ENCODE results near the gene MDGA2.
"Not testable (repeated sequence)": the region's sequence is repeated elsewhere in the genome, so short reads cannot be mapped to it uniquely, and the experiment has no call there.

MDGA2 gene

DNA sequence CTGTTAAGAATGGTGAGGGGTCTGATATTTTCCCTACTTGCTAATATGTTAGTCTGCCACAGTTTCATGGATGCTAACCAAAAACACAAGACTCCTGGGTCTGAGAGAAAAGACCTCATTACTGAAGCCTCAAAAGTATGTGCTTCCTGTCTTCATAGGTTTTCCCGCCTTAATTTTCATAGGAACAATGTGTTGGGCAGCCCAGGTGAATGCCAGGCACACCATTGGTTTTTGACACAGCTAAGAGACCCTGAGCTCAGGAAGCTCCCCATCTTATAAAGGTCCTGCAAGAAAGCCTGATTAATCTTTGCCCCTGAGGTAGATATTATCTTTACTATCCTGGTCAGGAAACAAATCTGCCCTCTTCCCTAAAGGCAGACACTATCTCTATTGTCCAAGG is 464.1 kb downstream of the MDGA2 start:
- no peak for DNase-seq

DNA sequence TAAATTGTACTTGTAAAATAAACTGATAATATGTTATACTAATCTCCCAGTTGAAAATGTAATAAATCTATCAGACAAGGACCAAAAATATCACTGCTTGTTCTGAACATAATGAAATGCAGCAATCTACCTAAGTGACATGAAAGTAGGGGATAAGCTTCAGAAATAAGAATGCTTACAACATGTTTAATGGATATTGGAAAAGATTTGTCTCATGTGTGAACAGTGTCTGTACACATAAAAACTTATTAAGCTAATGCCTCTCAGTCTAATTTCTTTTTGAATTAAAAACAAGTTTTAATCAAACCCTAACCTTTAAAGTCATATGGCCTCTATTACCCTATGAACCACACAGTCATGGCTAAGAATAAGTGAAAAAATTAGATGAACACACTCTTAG is 465.3 kb downstream of the MDGA2 start:
- DNase-seq, result no peak

DNA sequence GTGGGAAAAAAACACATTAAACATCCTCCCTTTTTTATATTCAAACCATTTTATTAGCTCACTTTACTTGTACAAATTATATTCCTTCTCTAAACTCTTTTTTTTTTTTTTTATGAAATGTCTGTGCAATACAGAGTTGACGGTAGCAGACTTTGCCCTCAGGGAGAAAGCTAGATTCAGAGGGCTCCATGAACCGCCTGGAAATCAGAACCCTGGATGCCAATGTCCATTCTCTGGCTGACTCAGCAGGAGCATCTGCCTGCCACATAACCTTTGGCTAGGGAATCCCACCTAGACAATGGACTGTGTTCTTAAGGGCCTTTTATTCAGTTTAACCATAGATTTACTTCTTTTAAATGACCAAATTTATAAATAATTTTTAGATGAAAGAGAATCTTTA is 467.0 kb downstream of the MDGA2 start:
- no peak for DNase-seq

DNA sequence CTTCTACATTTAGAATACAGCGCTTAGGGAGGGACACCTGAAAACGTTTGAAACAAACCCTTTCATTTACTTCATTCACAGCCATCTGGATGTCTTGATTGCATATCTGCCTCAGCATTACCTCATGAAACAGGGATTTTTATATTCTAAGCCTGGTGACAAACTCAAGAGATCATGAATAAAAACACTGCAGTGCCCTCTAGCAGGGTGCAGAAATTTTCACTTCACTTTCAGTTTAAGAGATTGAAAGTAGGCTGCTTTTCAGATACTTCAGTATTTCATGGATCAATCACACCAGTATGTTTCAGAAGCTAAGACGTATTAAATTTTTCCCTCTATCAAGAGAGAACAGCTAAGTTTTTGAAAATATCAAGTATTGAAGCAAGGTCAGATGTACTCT is 467.8 kb downstream of the MDGA2 start:
- DNase-seq, result no peak

DNA sequence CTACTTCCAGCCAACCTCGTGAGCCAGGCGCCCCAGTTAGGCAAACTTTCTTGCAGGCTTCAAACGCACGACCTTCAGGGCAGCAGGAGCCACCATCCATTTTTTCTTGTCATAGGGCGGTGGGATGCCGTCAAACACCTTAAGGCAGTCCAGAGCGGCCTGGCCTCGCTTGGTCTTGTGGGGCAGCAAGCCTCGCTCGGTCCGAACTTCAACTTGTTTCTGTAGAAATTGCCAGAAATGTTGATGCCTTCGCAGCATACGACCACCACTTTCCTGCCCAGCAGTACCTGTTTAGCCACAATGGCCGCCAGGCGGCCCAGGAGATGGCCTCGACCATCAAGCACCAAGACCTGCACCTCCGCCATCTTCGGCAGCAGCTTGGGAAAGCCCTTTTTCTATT is 474.7 kb downstream of the MDGA2 start:
- no peak for DNase-seq

DNA sequence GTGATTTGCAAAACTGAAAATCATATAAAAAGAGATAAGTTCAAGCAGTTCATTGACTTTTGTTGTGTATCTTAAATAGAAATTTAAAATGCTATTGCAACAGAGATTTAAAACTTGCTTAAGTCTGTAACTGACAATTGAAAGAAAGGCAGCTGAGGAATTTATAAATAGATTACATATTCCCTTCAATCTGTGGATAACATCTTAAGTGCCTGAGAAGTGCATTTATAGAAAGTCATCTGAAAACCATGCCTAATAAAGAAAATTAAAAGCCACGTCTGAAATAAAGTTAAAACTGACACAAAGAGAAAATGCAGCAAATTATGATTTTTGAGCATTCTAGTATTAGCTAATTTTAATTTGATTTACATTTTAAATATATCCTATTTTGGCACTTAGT is 479.8 kb downstream of the MDGA2 start:
- DNase-seq, result no peak

DNA sequence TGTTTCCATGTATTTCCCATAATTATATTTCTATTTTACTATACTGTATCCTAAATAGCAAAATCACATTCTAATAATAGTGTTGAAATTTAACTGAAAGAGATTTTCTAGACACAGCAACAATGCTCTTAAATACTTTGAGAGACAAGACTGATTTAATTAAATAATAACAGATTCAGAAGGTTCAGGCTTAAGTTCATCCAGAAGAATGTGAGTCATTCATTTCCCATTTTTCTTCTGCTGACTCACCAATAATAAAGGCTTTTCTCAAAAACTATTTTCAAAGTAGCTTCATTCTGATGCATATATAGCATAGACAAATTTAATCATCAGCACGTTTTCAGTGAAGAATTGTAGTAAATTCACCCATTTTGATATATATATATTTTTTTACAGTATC is 481.4 kb downstream of the MDGA2 start:
- no peak for DNase-seq

DNA sequence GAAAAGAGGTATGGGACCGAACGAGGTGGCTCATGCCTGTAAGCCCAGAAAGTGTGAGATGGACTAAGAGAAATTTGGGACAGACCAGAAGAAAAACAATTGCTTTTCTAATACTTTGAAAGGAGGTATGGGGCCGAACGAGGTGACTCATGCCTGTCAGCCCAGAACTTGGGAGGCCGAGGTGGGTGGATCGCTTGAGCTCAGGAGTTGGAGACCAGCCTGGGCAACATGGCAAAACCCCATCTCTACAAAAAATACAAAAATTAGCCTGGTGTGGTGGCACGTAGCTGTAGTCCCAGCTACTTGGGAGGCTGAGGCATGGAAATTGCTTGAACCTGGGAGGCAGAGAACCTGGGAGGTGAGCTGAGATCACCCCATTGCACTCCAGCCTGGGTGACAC is 483.2 kb downstream of the MDGA2 start:
- DNase-seq, result not testable (repeated sequence)

DNA sequence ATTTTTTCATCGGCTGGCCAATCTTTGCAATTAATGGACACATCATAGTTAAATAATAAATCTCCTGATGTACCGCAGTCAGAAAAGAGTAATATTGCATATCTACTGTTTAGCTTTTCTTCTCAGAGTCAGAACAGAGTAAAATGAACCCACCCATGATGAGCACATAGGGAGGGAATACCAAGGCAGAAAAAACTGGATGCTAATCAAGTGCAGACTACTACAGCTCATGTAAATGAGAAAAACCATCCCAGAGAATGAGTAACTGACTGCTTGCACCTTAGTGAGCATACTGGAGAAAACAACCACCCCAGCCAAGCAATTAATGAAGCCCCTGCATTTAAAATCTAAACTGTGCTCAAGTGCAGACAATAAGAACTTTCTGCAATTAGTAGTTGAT is 483.7 kb downstream of the MDGA2 start:
- DNase-seq, result no peak

DNA sequence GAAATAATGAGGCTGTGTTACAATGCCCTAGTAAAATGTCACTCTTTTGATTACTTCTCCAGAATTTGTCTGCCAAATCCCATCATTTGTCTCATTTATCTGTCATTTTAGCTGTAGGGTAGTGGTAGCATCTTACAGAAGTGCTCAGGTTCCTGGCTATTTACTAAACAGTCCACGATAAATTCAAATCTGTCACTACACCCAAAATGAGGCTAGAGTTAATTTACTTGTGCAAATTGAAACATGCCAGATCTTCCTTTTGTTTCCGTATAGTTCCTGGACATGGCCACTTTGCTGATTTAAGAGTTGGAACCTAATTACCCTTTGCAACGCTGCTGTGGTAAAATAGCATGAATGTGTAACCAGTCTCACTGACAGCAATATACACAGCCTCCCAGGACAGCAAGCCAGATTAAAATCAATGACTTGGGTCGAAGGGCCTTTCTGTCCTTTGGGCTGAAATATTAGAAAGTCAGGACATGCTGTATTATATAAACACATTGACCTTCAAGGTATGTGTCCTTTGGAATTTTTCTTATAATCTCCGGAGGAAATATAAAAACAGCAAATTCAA is 485.4 kb downstream of the MDGA2 start:
- no peak for DNase-seq

DNA sequence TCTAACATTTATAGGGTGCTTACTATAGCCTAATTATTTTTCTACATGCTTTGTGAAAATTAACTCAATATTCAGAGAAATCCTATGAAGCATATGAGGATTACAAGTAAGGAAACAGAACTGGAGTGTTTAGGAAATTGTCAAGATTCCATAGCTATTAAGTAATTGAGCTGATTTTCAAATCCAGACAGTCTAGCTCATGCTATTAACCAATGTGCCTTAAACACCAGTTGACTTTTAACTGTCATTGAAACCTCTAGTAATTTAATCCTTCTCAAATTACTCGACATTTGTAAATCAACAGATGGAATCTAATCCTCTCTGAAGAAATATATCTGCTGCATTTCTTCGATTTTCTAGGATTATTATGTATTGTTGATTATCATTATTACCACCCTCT is 488.9 kb downstream of the MDGA2 start:
- DNase-seq, result no peak

DNA sequence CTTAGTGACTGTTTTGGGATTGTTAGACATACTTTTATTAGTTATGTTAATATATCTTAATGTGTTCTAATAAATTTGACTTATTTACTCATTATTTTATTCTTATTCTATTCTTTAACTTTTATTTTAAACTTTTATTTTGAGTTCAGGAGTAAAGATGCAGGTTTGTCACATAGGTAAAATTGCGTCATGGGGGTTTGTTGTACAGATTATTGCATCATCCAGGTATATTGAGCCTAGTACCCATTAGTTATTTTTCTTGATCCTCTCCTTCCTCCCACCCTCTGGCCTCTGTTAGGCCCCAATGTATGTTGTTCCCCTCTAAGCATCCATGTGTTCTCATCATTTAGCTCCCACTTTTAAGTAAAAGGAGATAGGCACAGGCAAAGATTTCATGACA is 495.5 kb downstream of the MDGA2 start:
- no peak for DNase-seq

DNA sequence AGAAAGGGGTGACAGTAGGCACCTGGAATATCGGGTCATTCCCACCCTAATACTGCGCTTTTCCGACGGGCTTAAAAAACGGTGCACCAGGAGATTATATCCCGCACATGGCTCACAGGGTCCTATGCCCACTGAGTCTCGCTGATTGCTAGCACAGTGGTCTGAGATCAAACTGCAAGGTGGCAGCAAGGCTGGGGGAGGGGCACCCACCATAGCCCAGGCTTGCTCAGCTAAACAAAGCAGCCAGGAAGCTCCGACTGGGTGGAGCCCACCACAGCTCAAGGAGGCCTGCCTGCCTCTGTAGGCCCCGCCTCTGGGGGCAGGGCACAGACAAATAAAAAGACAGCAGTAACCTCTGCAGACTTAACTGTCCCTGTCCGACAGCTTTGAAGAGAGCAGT is 503.5 kb downstream of the MDGA2 start:
- not testable (repeated sequence) for DNase-seq

DNA sequence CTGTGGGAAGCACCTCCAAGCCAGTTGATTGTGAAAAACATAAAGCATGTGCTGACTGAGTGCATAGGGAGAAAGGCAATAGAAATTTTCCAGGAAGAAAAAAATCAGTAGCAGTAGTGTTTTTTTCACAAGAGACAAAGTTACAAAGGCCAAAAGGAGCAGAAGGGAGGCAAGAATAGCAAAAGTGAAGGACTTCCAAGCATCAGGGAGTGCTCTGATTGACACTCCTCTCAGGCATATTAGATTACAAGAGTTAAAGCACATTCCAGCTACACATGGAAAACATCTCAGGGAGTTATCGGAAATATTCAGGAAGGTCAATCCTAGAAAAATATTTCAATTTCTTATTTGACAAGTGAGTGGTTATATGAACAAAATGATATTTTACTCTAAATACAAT is 508.0 kb downstream of the MDGA2 start:
- no peak for DNase-seq

DNA sequence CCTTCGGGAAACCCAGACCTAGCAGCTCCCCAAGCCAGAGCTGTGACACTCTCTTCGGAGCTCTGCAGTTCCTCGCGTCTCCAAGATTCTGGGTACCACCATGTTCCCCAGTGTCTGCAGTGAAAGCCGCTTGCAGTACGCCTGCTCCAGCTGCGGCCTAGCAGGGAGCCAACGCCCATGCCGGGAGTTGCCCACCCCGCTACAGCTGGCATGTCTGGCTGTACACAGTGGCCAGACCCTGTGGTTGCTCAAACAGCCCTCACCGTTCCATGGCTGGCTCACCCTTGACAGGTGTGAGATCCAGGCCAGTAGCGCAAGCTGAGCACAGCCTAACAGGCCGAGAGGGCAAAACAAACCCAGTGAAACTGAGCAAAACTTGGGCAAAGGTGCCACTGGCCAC is 520.0 kb downstream of the MDGA2 start:
- no peak for DNase-seq

DNA sequence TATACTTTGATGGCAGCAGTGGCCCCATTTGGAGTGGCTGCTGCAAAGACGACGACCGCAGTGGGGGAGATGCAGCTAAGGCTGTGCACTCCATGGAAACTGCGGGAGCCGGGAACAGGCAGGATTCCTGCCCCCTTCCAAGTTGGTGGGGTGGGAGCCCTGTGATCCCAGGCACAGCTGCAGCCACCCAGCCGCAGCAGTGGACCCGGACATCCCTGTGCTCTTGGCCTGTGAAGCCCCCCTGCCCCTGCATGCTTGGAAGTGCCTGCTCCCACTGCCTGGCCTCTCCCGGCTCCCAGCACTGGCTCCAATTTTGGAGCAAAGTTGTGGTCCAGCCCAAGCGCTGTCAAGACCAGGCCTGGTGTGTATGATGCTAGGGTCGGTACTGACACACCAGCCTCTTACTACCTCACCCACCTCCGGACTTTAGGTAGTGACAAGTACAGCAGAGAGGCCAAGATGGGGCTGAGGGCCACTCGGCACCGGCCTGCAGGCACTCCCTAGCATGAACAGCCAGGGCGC is 521.1 kb downstream of the MDGA2 start:
- no peak for DNase-seq

DNA sequence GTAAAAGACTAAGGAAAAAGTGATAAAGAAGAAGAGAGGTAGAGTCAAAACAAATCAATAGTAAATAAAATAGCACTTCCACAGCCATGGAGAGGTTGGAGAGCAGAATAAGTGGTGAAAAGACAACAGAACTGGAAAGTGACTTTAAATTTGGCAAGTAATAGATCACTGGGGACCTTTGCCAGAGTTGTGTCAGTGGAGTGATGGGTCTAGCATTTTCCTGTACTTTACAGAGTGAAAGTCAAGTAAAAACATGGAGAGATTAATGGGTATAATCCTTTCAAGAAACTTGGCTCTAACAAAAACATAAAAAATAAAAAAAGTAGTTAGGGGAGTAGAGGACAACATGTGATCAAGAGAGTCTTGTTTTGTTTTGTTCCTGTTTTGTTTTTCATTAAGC is 521.7 kb downstream of the MDGA2 start:
- DNase-seq, result no peak

DNA sequence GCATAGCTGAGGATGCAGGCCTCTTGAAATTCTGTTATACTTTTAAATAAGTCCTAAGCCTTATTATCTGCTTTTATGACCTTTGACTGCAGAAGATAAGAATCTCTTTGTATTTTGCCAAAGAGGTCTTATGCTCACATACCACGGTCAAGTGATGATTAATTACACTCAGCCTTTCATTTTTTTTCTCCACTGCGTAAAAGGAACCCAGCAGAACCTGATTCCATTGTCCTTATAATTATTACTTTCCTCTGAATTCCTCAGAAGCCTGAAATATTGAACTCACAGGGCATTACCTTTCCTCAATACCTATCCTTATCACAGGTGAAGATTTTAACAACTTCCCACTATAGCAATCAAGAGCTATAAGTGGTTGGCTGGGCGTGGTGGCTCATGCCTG is 525.1 kb downstream of the MDGA2 start:
- DNase-seq, result no peak

DNA sequence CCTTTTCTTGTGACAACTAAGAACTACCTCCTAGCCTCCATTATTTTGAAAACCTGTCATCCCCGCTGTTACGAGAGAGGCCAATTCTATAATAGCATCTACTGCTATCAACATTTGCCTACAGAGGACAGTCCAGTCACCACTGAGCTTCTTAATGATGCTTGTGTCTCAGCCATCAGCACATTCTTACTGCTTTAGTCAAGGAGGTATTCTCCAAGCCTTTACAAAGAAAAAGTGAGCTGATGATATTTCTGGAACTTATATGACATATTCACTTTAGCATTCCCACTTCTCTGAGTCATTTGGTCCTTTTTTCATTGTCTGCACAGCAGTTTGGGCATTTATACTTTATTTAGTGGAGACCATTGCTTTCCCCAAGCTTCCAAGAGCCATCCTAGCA is 526.1 kb downstream of the MDGA2 start:
- no peak for DNase-seq

DNA sequence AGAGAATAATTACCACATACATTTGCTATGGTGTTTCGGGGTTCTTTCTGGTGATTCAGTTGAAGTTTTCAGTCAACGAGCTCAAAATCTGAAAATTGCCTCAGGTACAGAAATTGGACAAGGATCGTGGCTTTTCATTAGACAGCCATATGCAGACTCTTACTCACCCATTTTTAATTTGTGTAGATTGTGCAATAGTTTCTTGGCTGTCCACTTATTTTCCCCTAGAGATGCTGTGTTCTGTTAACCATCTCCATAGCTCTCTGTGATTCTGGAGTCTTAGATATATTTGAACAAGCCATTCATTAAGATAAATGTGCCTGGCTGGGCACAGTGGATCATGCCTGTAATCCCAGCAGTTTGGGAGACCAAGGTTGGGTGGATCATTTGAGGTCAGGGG is 526.7 kb downstream of the MDGA2 start:
- DNase-seq, result no peak

DNA sequence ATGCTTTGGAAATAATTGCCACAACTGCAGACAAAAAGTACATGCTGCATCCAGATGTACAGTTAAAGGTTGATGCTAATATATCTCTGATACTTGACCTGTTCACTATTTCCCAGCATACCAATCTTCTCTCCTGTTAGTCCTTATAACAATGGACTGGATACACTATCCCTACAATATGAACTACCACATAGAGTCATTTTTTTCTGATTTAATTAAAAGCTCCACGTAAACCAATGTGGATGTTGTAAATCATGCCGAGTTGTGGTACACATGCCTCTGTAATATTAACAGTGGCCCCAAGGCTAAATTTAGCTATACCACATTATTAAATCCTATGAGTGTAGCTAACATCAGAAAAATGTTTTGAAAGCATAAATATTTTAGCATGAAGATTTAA is 554.8 kb downstream of the MDGA2 start:
- no peak for DNase-seq

DNA sequence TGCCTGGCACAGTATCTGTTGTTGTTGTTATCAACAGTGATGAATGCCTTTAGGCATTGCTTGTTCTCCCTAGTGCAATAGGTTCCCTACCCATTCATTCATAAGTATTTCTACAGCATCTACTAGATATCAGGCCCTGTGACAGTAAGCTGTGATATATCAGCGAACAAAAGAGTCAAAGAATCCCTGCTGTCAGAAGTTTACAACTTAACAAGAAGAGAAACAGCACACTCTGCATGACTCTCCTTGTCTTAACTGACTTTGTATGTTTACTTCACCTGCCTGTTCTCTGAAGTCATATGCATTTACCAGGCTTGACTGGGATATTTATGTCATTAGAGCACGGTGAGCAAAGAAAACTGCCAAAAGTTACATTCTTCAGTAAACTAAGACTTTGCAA is 571.6 kb downstream of the MDGA2 start:
- DNase-seq, result no peak

DNA sequence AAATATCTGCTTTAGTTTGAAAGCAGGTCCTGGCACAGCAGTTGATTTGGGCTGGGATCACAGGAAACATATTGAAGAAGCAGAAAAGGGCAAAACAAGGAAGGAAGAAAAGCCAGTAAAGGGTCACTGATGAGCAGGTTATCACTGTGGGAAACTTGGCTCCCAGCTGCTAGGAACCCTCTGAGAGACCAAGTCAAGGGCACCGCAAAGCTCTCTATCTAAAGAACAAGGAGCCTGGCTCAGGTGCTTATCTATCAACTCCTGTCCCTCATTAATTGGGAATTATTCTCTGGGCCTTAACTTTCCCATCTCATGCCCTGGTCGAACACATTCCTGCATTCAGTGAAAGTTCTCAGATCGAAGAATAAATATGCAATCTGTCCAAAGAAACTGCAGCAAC is 572.9 kb downstream of the MDGA2 start:
- no peak for DNase-seq

DNA sequence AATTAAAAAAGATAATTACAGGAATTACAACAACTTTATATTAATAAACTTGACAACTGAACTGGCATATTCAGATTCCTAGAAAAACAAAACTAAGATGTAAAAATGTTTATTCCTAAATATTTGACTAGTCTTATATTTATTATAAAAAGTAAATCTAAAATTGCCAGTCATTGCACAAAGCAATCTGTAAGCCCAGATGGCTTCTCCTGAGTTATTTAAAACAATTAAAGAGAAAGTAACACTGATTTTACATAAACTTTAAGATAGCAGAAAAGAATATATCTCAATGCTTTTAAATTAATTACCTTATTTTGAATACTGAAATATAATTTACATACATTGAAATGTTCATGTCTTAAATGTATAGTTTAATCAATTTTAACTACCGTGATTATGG is 589.7 kb downstream of the MDGA2 start:
- no peak for DNase-seq

DNA sequence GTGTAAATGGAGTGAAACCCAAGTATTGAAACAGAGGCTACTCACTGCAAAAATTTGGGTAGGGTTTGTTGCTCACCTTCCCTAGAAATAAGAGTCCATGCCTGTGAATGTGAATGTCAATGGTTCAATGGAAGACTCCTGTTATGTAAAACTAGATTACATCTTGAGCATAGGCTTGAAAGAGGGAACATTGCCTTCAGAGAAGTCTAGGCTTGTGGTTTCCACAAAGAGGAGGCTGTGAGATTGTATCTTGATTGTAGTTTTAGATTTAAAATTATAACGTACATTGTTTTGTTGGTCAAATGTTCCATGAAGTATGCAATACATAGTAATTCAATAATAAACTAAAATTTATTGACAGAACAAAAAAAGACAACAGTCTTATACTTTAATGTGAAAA is 610.1 kb downstream of the MDGA2 start:
- DNase-seq, result no peak

DNA sequence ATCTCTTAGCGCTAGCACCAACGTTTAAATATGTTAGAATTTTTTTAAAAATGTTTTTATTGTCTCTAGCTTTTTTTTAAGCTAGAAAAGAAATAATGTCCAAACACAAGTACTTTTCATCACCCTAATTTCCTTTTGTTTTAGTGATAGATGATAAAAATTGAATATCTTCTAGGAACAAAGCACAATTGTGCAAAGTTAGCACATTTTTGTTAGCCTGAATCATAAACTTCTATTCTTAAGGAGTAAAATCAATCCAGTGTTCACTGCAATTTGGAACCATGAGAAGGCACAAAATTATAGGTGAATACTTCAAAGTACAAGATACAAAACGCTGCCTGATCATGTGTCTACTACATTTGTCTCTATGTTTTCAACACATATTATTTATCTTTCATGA is 615.4 kb downstream of the MDGA2 start:
- no peak for DNase-seq

All from left hindlimb (tissue), 1 donor.